ENCODE data around the gene FAM120C.

The FAM120C gene

GRCh38 chrX:54181202-54181953 lies 1.7 kb downstream of the FAM120C start:
- Histone ChIP-seq H3K27me3 (ENCODE audit: control insufficient read depth, insufficient read depth, low read length) (no peaks in the 10 kb centered on the region), H3K36me3 (ENCODE audit: control insufficient read depth, insufficient read depth, low read length) (no peaks in the 10 kb centered on the region), H3K9me3 (ENCODE audit: control insufficient read depth, low read length) (no peaks in the 10 kb centered on the region), H3K4me3 (ENCODE audit: low read length) (peak overlapping the region; percentile 33), H3K4me1 (ENCODE audit: control insufficient read depth, insufficient read depth, low read length) (peaks cover 5% of the 10 kb centered on the region), H3K9ac (ENCODE audit: low read length) (no peak overlapping the region)

DNA sequence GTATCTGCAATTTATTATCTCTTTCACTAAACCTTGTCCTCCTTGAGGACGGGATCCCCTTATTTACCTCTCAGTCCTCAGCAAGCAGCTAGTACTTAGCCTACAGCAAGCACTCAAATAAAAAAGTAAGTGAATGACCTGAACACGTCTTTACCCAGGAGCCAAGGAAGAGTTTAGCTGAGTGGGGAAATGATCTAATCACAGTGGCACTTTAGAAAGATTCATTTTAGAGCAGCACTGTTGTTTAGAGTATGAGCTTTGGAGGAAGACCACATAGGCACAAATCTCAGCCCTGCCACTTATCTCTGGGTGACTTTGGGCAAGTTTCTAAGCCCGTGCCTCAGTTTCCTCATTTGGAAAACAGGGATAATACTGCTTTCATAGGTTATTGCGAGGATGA lies 2.7 kb downstream of the FAM120C start:
- Histone ChIP-seq H3K4me3 (ENCODE audit: low read length) (no peak overlapping the region), H3K9me3 (ENCODE audit: control insufficient read depth, low read length) (no peaks in the 10 kb centered on the region), H3K27me3 (ENCODE audit: control insufficient read depth, insufficient read depth, low read length) (no peaks in the 10 kb centered on the region), H3K9ac (ENCODE audit: low read length) (no peak overlapping the region), H3K4me1 (ENCODE audit: control insufficient read depth, insufficient read depth, low read length) (peaks cover 5% of the 10 kb centered on the region), H3K36me3 (ENCODE audit: control insufficient read depth, insufficient read depth, low read length) (no peaks in the 10 kb centered on the region)

GRCh38 chrX:54178100-54178940 lies 4.7 kb downstream of the FAM120C start:
- Histone ChIP-seq H3K36me3 (ENCODE audit: control insufficient read depth, insufficient read depth, low read length) (no peaks in the 10 kb centered on the region), H3K27me3 (ENCODE audit: control insufficient read depth, insufficient read depth, low read length) (no peaks in the 10 kb centered on the region), H3K9me3 (ENCODE audit: control insufficient read depth, low read length) (no peaks in the 10 kb centered on the region), H3K4me3 (ENCODE audit: low read length) (no peak overlapping the region), H3K9ac (ENCODE audit: low read length) (no peak overlapping the region), H3K4me1 (ENCODE audit: control insufficient read depth, insufficient read depth, low read length) (peaks cover 5% of the 10 kb centered on the region)

- Histone ChIP-seq H3K27me3 (ENCODE audit: control insufficient read depth, insufficient read depth, low read length) (no peaks in the 10 kb centered on the region), H3K4me1 (ENCODE audit: control insufficient read depth, insufficient read depth, low read length) (peaks cover 5% of the 10 kb centered on the region)
Observed at GRCh38 chrX:54177306-54177705, 5.7 kb downstream of the FAM120C start.

DNA sequence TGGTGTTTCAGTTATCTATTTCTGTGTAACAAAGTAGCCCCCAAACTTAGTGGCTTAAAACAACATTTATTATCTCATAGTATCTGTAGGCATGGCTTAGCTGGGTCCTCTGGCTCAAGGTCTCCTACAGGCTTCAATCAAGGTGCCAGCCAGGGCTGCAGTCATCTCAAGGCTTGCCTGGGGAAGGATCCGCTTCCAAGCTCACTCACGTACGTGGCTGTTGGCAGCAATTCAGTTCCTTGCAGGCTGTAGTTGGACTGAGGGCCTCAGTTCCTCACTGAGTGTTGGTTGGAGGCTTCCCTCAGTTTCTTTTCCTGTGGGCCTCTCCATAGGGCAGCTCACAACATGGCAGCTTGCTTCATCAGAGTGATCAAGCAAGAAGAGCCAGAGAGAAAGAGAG lies 9.3 kb downstream of the FAM120C start:
- H3K9ac ChIP-seq (ENCODE audit: low read length): no peak overlapping the region

More at GRCh38 chrX:54177306-54177705, 5.7 kb downstream of the FAM120C start:
- Histone ChIP-seq H3K9ac (ENCODE audit: low read length) (no peak overlapping the region), H3K9me3 (ENCODE audit: control insufficient read depth, low read length) (no peaks in the 10 kb centered on the region), H3K36me3 (ENCODE audit: control insufficient read depth, insufficient read depth, low read length) (no peaks in the 10 kb centered on the region), H3K4me3 (ENCODE audit: low read length) (no peak overlapping the region)

DNA sequence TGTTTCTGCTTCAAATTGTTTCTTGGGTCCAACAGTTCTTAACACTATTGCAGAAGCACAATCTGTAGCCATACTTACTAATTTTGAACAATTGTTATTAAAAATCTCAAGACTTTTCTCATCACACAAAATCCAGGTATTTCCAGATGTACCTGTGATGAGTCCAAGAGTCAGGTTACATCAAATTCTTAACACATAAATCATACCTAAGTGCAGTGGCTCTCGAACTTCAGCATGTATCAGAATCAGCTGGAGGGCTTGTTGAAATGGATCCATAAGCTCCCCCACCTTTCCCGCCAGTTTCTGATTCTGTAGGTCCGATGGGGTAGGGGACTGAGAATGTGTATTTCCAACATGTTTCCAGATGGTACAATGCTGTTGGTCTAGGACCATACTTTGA lies 10.6 kb downstream of the FAM120C start:
- Histone ChIP-seq H3K4me1 (ENCODE audit: control insufficient read depth, insufficient read depth, low read length) (no peaks in the 10 kb centered on the region), H3K36me3 (ENCODE audit: control insufficient read depth, insufficient read depth, low read length) (no peaks in the 10 kb centered on the region), H3K9ac (ENCODE audit: low read length) (no peak overlapping the region), H3K4me3 (ENCODE audit: low read length) (no peak overlapping the region), H3K9me3 (ENCODE audit: control insufficient read depth, low read length) (no peaks in the 10 kb centered on the region), H3K27me3 (ENCODE audit: control insufficient read depth, insufficient read depth, low read length) (no peaks in the 10 kb centered on the region)

More for the DNA sequence above, 9.3 kb downstream of the FAM120C start:
- Histone ChIP-seq H3K36me3 (ENCODE audit: control insufficient read depth, insufficient read depth, low read length) (no peaks in the 10 kb centered on the region), H3K9me3 (ENCODE audit: control insufficient read depth, low read length) (no peaks in the 10 kb centered on the region), H3K27me3 (ENCODE audit: control insufficient read depth, insufficient read depth, low read length) (no peaks in the 10 kb centered on the region), H3K4me1 (ENCODE audit: control insufficient read depth, insufficient read depth, low read length) (no peaks in the 10 kb centered on the region), H3K4me3 (ENCODE audit: low read length) (no peak overlapping the region)

GRCh38 chrX:54171527-54172250 lies 11.4 kb downstream of the FAM120C start:
- no peaks in the 10 kb centered on the region for H3K27me3 ChIP-seq (ENCODE audit: control insufficient read depth, insufficient read depth, low read length)
- H3K36me3 ChIP-seq (ENCODE audit: control insufficient read depth, insufficient read depth, low read length): no peaks in the 10 kb centered on the region
- H3K4me3 ChIP-seq (ENCODE audit: low read length): no peak overlapping the region
- H3K9me3 ChIP-seq (ENCODE audit: control insufficient read depth, low read length): no peaks in the 10 kb centered on the region
- H3K9ac ChIP-seq (ENCODE audit: low read length): no peak overlapping the region
- H3K4me1 ChIP-seq (ENCODE audit: control insufficient read depth, insufficient read depth, low read length): no peaks in the 10 kb centered on the region

GRCh38 chrX:54171091-54171490 lies 12.0 kb downstream of the FAM120C start:
- Histone ChIP-seq H3K9me3 (ENCODE audit: control insufficient read depth, low read length) (no peaks in the 10 kb centered on the region), H3K27me3 (ENCODE audit: control insufficient read depth, insufficient read depth, low read length) (no peaks in the 10 kb centered on the region), H3K9ac (ENCODE audit: low read length) (no peak overlapping the region), H3K4me3 (ENCODE audit: low read length) (no peak overlapping the region), H3K4me1 (ENCODE audit: control insufficient read depth, insufficient read depth, low read length) (no peaks in the 10 kb centered on the region), H3K36me3 (ENCODE audit: control insufficient read depth, insufficient read depth, low read length) (no peaks in the 10 kb centered on the region)

DNA sequence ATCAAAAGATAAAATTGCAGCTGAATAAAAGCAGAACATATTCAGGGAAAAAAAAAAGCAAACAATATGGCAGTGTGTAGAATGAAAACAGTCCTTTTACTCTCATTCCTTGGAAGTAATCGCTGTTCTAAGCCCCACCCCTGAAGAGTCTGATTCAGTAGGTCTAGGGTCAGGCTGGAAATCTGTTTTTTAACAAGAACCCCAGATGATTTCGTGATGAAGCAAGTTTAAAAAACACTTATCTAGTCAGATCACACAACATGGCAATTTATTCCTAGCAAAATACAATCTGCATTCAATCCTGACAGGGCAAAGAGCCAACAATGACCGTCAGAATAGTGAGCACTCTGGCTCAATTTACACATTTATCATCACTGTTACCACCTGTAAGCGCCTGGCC lies 16.1 kb downstream of the FAM120C start:
- Histone ChIP-seq H3K9ac (ENCODE audit: low read length) (no peak overlapping the region), H3K27me3 (ENCODE audit: control insufficient read depth, insufficient read depth, low read length) (no peaks in the 10 kb centered on the region), H3K9me3 (ENCODE audit: control insufficient read depth, low read length) (no peaks in the 10 kb centered on the region), H3K4me3 (ENCODE audit: low read length) (no peak overlapping the region), H3K4me1 (ENCODE audit: control insufficient read depth, insufficient read depth, low read length) (no peaks in the 10 kb centered on the region), H3K36me3 (ENCODE audit: control insufficient read depth, insufficient read depth, low read length) (no peaks in the 10 kb centered on the region)

DNA sequence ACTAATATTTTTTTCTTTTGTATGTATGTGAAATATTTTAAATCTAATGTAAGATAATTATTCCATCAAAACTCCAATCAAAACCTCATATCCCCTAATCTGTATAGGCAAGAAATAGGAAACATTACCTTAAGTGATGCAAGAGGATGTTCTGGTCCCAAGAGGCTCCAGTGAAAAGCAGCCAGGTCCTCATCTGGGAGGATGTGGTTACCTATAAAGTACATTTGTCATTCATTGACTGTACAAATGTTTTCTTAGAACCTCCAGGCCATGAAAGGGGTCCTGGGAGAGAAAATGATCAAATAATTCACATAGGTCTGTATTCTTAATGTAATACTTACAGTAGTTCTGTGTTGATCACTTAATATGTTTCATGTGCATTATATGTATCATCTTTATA lies 25.5 kb downstream of the FAM120C start:
- H3K9me3 ChIP-seq (ENCODE audit: control insufficient read depth, low read length): no peaks in the 10 kb centered on the region
- H3K4me3 ChIP-seq (ENCODE audit: low read length): no peak overlapping the region
- H3K27me3 ChIP-seq (ENCODE audit: control insufficient read depth, insufficient read depth, low read length): no peaks in the 10 kb centered on the region
- no peaks in the 10 kb centered on the region for H3K4me1 ChIP-seq (ENCODE audit: control insufficient read depth, insufficient read depth, low read length)
- H3K9ac ChIP-seq (ENCODE audit: low read length): no peak overlapping the region
- no peaks in the 10 kb centered on the region for H3K36me3 ChIP-seq (ENCODE audit: control insufficient read depth, insufficient read depth, low read length)

DNA sequence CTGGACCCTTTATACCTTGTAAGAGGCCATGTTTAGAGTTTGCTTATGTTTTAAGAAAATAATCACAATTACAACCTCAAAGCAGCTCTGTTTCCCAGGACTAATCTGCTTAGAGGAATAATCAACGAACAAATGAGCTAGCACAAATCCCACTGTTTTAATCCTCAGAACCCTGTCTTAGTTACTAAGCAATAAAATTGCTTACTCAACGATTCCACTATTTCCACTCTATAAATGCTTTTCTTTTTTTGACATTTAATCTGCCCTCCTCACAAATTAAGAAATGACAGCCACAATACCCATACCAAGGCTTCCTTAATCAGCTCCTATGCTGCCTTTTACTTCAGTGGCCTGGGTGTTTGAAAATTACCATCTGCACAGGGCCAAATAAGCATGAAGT lies 48.8 kb downstream of the FAM120C start:
- Histone ChIP-seq H3K9ac (ENCODE audit: low read length) (no peak overlapping the region), H3K36me3 (ENCODE audit: control insufficient read depth, insufficient read depth, low read length) (no peaks in the 10 kb centered on the region), H3K9me3 (ENCODE audit: control insufficient read depth, low read length) (no peaks in the 10 kb centered on the region), H3K4me3 (ENCODE audit: low read length) (no peak overlapping the region), H3K27me3 (ENCODE audit: control insufficient read depth, insufficient read depth, low read length) (no peaks in the 10 kb centered on the region), H3K4me1 (ENCODE audit: control insufficient read depth, insufficient read depth, low read length) (no peaks in the 10 kb centered on the region)

DNA sequence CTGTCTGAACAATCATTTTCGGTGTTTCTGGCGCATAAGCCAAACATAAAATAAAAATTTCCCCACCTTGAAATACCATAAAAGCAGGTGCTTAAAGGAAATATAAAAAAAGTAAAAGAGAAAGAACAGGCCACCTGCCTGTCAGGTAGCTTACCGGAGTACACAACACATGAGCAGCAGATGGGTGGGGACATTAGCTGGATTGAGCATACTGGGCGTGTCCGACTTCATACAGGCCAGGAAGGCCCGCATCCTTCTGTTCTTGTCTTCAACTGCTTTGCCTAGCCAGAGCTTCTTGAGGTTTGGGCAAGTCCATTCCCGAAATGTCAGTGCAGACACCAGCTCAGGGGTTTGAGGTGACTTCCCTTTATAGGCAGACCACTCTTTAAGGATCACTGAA lies 66.7 kb downstream of the FAM120C start:
- Histone ChIP-seq H3K4me3 (ENCODE audit: low read length) (no peak overlapping the region), H3K4me1 (ENCODE audit: control insufficient read depth, insufficient read depth, low read length) (no peaks in the 10 kb centered on the region), H3K27me3 (ENCODE audit: control insufficient read depth, insufficient read depth, low read length) (no peaks in the 10 kb centered on the region), H3K9me3 (ENCODE audit: control insufficient read depth, low read length) (no peaks in the 10 kb centered on the region), H3K36me3 (ENCODE audit: control insufficient read depth, insufficient read depth, low read length) (no peaks in the 10 kb centered on the region), H3K9ac (ENCODE audit: low read length) (no peak overlapping the region)
